ENCODE results near the gene CST9. TPM values are rescaled to one million over a fixed set of nuclear protein-coding genes. Genes with fewer than 3 reads are reported as not detected.

CST9 gene
- total and polyA plus RNA-seq, 2 experiments from 2014 or later = not detected

- H3K36me3 ChIP-seq (replicated peaks; ENCODE audit: insufficient read depth, low read depth) = no peaks in the 10 kb centered on the region
- 88% methylated on average over 8 of the region's 8 CpGs for WGBS (ENCODE audit: low lambda C conversion rate, missing lambda C conversion rate)
- no peak overlapping the region for H3K4me2 ChIP-seq
- no peak overlapping the region for H3K27ac ChIP-seq
- H3K4me1 ChIP-seq (ENCODE audit: insufficient read depth) = peaks cover 16% of the 10 kb centered on the region
- no peaks in the 10 kb centered on the region for H3K9me3 ChIP-seq (ENCODE audit: low read depth)
- no peak for DNase-seq (ENCODE audit: low spot score)
- H3K27me3 ChIP-seq = no peaks in the 10 kb centered on the region
- H4K20me1 ChIP-seq (ENCODE audit: insufficient read depth, poor library complexity, severe bottlenecking) = peaks cover 3% of the 10 kb centered on the region
- no peaks in the 10 kb centered on the region for H3K9me2 ChIP-seq (replicated peaks; ENCODE audit: insufficient read depth)
- TF ChIP-seq EZH2 (IDR thresholded peaks at IDR 0.05; ENCODE audit: borderline replicate concordance) (no peak), CTCF (IDR thresholded peaks at IDR 0.05; ENCODE audit: poor library complexity) (no peak), EZH2phosphoT487 (IDR thresholded peaks at IDR 0.05; ENCODE audit: low read depth, severe bottlenecking, unreplicated experiment) (no peak)
- peaks cover 19% of the 10 kb centered on the region for H3K79me2 ChIP-seq
- no peak overlapping the region for H3K4me3 ChIP-seq
- H2AFZ ChIP-seq = no peak overlapping the region
Observed at GRCh38 chr20:23634044-23634801, 28.5 kb upstream of the CST9 start.

- no peak overlapping the region for H3K4me3 ChIP-seq
- no peak overlapping the region for H2AFZ ChIP-seq
- H3K27ac ChIP-seq = no peak overlapping the region
- H3K9me3 ChIP-seq (ENCODE audit: low read depth) = no peaks in the 10 kb centered on the region
- H3K4me2 ChIP-seq = no peak overlapping the region
- no peak for DNase-seq (ENCODE audit: low spot score)
- 84% methylated on average over 8 of the region's 8 CpGs for WGBS (ENCODE audit: low lambda C conversion rate, missing lambda C conversion rate)
- no peaks in the 10 kb centered on the region for H3K27me3 ChIP-seq
- H3K36me3 ChIP-seq (replicated peaks; ENCODE audit: insufficient read depth, low read depth) = no peaks in the 10 kb centered on the region
- H3K9me2 ChIP-seq (replicated peaks; ENCODE audit: insufficient read depth) = no peaks in the 10 kb centered on the region
- H3K4me1 ChIP-seq (ENCODE audit: insufficient read depth) = peaks cover 22% of the 10 kb centered on the region
- TF ChIP-seq EZH2phosphoT487 (IDR thresholded peaks at IDR 0.05; ENCODE audit: low read depth, severe bottlenecking, unreplicated experiment) = no peak
- no peak for TF ChIP-seq EZH2 (IDR thresholded peaks at IDR 0.05; ENCODE audit: borderline replicate concordance)
- no peak for TF ChIP-seq CTCF (IDR thresholded peaks at IDR 0.05; ENCODE audit: poor library complexity)
- peaks cover 3% of the 10 kb centered on the region for H4K20me1 ChIP-seq (ENCODE audit: insufficient read depth, poor library complexity, severe bottlenecking)
- H3K79me2 ChIP-seq = peaks cover 19% of the 10 kb centered on the region
Observed at GRCh38 chr20:23632711-23633573, 27.2 kb upstream of the CST9 start.

- no peaks in the 10 kb centered on the region for H3K9me3 ChIP-seq (ENCODE audit: low read depth)
- H3K4me3 ChIP-seq = no peak overlapping the region
- no peaks in the 10 kb centered on the region for H3K36me3 ChIP-seq (replicated peaks; ENCODE audit: insufficient read depth, low read depth)
- no peaks in the 10 kb centered on the region for H3K9me2 ChIP-seq (replicated peaks; ENCODE audit: insufficient read depth)
- no peak overlapping the region for H3K4me2 ChIP-seq
- TF ChIP-seq CTCF (IDR thresholded peaks at IDR 0.05; ENCODE audit: poor library complexity) (no peak), EZH2phosphoT487 (IDR thresholded peaks at IDR 0.05; ENCODE audit: low read depth, severe bottlenecking, unreplicated experiment) (no peak), EZH2 (IDR thresholded peaks at IDR 0.05; ENCODE audit: borderline replicate concordance) (no peak)
- peaks cover 22% of the 10 kb centered on the region for H3K4me1 ChIP-seq (ENCODE audit: insufficient read depth)
- WGBS (ENCODE audit: low lambda C conversion rate, missing lambda C conversion rate) = 95% methylated on average over 12 of the region's 12 CpGs
- H2AFZ ChIP-seq = no peak overlapping the region
- H3K27me3 ChIP-seq = no peaks in the 10 kb centered on the region
- H3K27ac ChIP-seq = no peak overlapping the region
- H3K79me2 ChIP-seq = peaks cover 19% of the 10 kb centered on the region
- no peak for DNase-seq (ENCODE audit: low spot score)
- H4K20me1 ChIP-seq (ENCODE audit: insufficient read depth, poor library complexity, severe bottlenecking) = peaks cover 3% of the 10 kb centered on the region
Observed at GRCh38 chr20:23631981-23632710, 26.4 kb upstream of the CST9 start.

Data from hepatocyte (in vitro differentiated cells).